ENCODE data around the gene TSHR.

Gene TSHR

GRCh38 chr14:81193924-81194633 is 238.7 kb downstream of the TSHR start:
- no peak for DNase-seq

Measured in NCI-H510A treated with DMSO at 0.1 percent for 48 hours (cell line).